NCI-H187 (cell line): ENCODE data around the gene KCNT2.
"Not testable (repeated sequence)": the region's sequence is repeated elsewhere in the genome, so short reads cannot be mapped to it uniquely, and the experiment has no call there.

Source experiments
- DNase-seq, 2 experiments: peaks; one replicate each; lab custom pipeline; 2025; lab: John Stamatoyannopoulos, UW

Gene KCNT2

GRCh38 chr1:196608390-196609369 is at the start of gene KCNT2:
KCNT2 (minus strand) TSS chr1:196608440; CDS start chr1:196608309, 131 bp downstream.
- no peak for DNase-seq

DNA sequence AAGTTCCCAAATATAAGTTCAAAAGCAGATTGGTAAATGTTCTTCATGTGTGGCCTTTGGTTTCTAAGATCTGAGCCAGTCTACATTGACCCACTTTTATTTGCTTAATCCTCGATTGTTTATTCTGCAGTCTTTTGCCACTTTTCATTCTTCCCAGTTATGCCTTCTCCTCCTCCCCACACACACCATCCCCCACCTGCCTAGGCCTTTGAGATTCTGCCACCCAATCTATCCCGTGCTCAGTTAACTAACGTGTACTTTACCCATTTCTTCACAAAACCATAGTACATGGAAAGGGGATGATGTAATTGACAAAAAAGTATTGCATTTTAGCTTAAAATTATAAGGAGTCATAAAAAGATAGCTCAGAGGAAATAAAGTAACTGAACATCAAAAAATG is 47.3 kb upstream of the KCNT2 start:
- DNase-seq: no peak

DNA sequence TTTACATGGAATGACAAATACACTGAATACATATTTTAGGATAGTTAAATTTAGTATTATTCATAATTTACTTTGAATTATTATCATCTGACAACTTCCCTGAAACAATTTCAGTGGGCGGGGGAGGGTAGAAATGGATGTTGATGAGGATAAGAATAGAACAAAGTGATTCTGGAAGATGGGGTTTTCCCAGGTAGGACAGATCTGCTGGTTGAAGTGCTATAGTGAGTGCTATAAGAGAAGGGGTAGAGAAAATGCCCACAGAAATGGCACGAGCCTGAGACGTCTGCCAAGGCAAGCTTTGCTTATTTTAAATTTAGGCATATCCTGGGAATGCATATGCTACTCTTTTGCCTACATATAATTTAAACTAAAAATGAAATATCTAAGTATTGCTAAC is 46.8 kb upstream of the KCNT2 start:
- DNase-seq: no peak

DNA sequence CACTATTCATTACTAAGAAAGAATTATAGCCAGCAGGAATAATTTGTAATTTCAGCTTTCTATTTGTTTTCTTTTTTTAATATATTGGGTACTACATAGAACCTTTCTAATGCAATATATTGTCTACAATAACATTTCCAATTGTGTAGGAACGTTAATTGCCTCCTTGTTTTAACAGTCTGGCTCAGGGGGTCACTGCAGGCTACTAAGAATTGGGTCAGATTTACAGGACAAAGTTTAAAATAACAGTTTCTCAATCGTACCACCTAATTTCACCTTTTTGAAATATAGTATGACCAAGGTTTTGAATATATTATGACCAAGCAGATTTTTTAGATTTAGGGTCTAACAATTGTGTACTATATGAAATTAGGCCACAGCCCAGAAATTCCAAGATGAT is 46.0 kb upstream of the KCNT2 start:
- DNase-seq: no peak

DNA sequence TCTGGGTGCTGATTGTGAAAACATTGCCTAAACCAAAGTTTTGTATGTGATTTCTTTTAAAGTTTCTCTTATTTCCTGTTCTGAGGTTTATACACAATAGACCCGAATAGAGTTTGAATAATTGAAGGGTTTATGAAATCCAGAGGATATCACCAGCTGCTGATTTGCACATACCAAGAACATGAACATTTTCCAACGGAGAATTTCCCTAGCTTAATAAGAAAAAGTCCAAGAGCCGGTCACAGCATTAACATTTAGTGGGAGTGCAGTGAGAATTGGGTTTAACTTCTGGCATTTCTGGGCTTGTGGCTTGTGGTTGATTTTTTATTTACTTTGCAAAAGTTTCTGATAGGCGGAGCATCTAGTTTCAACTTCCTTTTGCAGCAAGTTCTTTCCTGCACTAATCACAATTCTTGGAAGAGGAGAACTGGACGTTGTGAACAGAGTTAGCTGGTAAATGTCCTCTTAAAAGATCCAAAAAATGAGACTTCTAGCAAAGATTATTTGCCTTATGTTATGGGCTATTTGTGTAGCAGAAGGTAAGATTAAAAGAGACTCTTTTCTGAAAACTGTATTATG is 43.5 kb upstream of the KCNT2 start, which contains the start of gene CFH:
Gene CFH (plus strand): TSS at position 407 of the 579 bp plus-strand sequence. CDS start 75 bp downstream, at position 482.
- no peak for DNase-seq

DNA sequence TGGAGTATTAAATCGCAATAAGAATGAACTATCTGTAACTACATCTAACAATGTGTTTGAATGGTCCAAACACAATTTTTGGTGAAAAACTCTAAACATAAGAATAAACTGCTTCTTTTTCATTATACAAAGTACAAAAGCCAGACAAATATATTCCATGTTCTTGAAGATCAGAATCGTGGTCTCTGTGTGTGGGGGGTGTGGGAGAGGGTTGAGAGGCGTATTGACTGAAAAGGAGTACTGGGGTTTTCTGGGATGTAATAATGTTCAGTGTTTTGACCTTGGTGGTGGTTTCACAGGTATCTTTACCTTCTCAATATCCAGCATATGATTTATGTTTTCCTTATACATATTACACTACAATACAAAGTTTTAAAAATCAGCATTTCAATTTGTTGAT is 42.8 kb upstream of the KCNT2 start:
- no peak for DNase-seq

DNA sequence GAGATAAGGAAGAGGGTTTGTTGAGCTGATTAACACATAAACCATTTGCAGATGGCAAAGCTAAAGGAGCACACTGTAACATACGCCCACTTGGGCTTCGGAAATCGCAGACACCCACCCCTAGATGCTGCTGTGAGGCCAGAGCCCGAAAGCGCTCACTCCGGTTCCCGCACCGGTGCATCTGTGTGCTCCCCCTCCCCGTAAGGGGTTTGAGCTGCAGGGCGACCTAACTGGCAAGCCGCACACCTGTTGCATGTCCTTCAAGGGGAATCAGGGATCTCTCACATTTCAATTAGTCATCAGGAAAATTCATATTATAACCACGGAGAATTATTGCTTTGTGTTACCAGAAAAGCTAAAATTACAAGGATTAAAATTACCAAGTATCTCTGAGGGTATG is 42.2 kb upstream of the KCNT2 start:
- DNase-seq: no peak

- DNase-seq: no peak
Measured at GRCh38 chr1:196649990-196650389, 41.8 kb upstream of the KCNT2 start.

DNA sequence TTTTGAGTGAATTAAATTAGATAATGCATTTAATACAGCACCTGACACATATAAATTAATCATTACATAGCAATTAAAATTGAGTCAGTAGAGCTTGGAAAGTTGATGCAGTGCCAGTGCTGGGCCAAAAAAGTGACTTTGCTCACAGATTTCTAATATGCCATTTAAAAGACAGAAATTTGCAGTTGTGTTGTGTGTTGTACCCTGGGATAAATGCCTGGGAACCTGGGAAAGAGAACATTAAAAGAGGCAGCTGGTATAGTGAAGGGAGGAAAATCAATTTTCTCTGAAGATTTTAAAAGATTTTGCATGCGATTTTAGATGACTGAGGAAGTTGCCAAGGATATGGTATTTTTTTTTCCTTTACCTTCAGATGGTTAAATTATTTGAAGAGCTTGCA is 32.7 kb upstream of the KCNT2 start:
- no peak for DNase-seq

- not testable (repeated sequence) for DNase-seq
Measured at GRCh38 chr1:196639291-196639690, 31.1 kb upstream of the KCNT2 start.

DNA sequence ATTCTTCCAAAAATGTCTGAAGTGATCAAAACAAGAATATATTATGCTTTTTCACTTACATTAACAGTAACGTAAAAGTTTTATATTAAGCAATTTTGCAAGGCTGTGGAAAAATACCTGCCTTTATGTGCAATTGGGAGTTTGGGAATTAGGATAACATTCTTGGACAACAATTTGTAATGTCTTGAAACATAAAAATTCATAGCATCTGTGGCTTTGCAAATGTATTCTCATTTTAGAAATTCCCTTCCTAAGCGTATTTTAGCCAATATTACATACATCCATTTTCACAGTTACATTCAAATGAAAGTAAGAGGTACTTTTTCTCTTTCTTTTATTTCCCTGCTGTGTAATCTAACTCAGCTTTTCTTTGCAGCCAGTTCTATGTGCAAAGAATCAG is 30.2 kb upstream of the KCNT2 start:
- no peak for DNase-seq

- no peak for DNase-seq
Measured at GRCh38 chr1:196637606-196638005, 29.4 kb upstream of the KCNT2 start.

- no peak for DNase-seq
Measured at GRCh38 chr1:196628838-196629237, 20.6 kb upstream of the KCNT2 start.

DNA sequence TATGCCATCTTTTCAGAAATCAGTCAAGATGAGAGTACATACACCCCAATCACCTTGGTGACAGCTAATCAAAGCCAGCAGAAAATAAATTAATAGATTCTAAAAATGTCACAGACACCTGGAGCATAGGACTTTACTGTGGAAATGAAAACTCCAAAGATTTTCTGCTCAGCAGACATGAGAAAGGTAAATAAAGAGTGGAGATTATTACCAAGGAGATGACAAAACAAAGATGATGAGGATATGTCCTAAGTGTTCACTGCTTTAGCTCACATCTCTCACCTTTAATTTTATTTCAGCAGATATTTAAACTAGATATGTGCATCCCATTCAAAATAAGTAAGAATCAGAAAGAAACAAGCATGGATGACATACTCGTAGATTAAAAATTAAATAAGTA is 14.8 kb upstream of the KCNT2 start:
- no peak for DNase-seq

DNA sequence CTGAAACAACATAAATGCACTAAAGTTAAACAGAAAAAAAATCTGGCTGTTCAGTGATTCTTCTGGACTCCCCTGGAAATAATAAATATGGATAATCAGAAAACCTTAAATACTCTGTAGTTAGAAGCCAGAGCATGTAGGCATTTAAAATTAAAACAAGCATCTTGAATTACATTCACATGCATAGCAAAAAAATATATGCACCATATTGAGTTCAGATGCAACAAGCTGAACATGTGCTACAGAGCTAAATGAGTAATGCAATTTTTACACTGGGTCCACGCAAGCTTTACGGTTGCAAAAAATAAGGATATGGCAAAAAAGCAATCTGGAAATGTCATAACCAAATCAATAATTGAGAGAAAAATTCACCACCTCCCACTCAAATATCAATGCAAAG is 11.5 kb upstream of the KCNT2 start:
- no peak for DNase-seq

- DNase-seq: no peak
Measured at GRCh38 chr1:196611873-196612272, 3.6 kb upstream of the KCNT2 start.

DNA sequence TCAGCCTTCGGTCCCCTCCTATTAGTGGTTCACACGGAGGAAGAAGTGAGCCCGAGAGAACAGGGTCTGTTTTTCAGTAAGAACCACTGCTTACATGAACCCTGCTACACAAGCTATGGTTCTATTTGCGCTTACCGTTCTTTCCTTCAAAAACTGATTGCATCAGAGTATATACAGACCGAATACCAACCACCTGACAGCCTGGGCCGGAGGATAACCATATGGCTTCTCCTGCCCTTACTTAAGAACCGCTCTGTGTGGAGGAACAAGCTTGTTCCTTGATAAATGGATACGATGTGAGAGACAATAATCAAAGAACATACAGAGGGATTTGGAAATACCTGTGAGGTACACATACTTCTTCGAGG is 1.1 kb upstream of the KCNT2 start:
- no peak for DNase-seq

DNA sequence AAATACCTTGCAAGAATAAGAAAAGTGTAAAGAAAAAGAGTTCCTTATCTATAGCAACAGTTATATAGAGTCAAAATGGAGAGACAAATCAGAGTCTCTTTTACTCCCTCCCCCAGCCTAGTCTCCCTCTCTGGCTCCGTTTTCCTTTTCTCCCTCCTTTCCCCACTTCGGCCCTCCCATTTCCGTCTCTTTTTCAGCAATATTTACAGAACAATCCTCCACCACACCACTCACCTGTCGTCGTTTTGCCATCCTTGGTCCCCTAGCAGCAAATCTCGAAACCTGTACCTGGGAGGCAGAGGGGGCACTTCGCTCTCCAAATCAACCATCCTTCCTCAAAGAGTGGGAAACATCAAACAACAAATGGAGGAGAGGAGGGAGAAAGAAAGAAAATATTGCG is 259 bp downstream of the KCNT2 start:
- no peak for DNase-seq

DNA sequence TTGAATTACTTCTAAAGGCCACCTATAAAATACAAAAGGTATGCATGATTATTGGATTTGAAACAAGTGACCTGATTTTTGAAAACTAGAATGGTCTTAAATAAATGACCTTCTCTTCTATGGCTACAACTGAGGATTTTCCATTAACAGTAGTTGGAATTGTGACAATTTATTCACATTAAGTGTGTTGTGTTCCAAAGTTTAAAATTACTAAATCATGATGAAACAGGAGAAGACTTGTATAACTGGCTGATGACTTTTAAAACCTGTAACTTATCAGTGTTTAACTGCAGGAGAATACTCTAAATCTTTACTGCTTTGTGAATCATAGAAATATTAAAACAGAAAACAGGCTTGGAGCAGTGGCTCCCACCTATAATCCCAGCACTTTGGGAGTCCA is 4.6 kb downstream of the KCNT2 start:
- no peak for DNase-seq

DNA sequence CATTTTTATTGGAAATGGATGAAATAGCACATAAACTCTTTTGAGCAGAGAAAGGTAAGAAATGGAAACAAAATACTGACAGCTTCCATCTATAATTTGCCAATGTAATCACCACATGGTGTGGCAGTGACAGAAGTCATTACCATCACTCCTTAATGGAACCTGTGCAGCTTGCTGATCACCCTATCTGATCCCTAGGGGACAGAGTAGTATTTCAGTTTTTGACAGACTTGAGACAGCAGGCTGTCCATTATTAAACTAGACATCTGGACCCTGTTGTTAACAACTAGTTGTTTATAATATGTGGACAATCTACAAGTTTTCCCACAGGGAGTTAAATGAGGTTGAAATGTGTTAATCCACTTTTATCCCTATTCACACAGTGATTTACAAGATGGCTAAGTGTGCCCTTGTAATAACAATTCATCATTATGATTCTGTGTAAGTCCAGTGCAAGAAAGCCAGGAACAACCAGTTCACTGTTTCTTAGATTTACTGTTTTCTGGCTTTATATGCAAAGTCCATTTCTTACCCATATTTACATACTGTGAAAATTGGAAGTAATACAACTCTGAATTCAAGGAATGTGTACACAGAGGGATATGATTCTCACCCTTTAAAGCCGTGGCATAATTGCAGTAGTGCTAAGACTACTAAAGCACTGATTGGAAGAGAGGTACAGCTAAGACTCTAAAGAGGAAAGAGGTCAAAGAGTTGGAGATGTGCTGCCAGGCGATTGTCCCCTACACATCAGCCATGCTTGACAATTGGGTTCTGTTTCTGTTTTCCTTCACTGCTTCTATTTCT is 9.1 kb downstream of the KCNT2 start:
- no peak for DNase-seq

GRCh38 chr1:196594700-196595099 is 13.5 kb downstream of the KCNT2 start:
- DNase-seq: no peak

DNA sequence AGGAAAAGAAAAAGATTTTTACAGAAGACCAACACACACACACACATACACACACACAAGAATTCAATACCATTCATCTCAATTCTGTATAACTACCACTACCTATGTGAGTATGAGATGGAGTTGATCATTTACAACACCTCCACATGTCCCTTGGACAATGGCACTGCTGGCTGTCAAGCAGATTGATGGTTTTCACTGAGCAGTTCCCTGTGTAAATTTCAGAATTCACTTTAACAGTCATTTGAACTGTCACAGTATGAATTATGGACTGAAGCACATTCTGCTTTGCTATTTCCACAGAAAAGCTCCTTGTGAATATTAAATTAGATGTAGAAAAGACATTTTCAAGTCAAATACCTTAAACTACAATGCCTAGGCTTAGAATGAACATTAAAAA is 14.3 kb downstream of the KCNT2 start:
- no peak for DNase-seq

DNA sequence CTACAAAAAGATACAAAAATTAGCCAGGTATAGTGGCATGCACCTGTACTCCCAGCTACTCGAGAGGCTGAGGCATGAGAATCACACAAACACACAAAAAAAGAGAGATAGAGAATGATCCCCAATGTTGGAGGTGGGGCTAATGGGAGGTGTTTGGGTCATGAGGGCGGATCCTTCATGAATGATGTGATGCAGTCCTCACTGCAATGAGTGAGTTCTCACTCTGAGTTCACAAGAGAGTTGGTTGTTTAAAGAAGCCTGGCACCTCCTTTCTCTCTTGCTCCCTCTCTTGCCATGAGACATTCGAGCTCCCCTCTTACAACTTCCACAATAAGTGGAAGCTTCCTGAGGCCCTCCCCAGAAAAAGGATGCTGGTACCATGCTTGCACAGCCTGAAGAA is 17.3 kb downstream of the KCNT2 start:
- no peak for DNase-seq
